Measurements from ENCODE around the gene CCDC102B.

Gene CCDC102B

GRCh38 chr18:68854786-68855391, 57.0 kb downstream of the CCDC102B start:
- no peaks in the 10 kb centered on the region for H4K20me1 ChIP-seq (ENCODE audit: insufficient read depth)
- no peak overlapping the region for H2AFZ ChIP-seq (ENCODE audit: low read depth)
- H3K36me3 ChIP-seq (ENCODE audit: insufficient read depth) = no peaks in the 10 kb centered on the region
- H3K4me1 ChIP-seq (ENCODE audit: low read depth, poor library complexity, severe bottlenecking) = no peaks in the 10 kb centered on the region
- H3K4me3 ChIP-seq (IDR thresholded peaks at IDR 0.05; ENCODE audit: insufficient read depth, low read depth, low read length) = no peak overlapping the region
- no peaks in the 10 kb centered on the region for H3K79me2 ChIP-seq (ENCODE audit: insufficient read depth, low read depth)
- no peaks in the 10 kb centered on the region for H3K27me3 ChIP-seq (ENCODE audit: insufficient read depth, low read depth)
- no peak overlapping the region for H3K9ac ChIP-seq
- TF ChIP-seq, protein P1, sequence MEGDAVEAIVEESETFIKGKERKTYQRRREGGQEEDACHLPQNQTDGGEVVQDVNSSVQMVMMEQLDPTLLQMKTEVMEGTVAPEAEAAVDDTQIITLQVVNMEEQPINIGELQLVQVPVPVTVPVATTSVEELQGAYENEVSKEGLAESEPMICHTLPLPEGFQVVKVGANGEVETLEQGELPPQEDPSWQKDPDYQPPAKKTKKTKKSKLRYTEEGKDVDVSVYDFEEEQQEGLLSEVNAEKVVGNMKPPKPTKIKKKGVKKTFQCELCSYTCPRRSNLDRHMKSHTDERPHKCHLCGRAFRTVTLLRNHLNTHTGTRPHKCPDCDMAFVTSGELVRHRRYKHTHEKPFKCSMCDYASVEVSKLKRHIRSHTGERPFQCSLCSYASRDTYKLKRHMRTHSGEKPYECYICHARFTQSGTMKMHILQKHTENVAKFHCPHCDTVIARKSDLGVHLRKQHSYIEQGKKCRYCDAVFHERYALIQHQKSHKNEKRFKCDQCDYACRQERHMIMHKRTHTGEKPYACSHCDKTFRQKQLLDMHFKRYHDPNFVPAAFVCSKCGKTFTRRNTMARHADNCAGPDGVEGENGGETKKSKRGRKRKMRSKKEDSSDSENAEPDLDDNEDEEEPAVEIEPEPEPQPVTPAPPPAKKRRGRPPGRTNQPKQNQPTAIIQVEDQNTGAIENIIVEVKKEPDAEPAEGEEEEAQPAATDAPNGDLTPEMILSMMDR (conservative IDR thresholded peaks at IDR 0.05; ENCODE audit: low read depth, low read length) = no peak
- H3K27ac ChIP-seq = no peak overlapping the region
- no peak overlapping the region for H3K4me2 ChIP-seq

DNA sequence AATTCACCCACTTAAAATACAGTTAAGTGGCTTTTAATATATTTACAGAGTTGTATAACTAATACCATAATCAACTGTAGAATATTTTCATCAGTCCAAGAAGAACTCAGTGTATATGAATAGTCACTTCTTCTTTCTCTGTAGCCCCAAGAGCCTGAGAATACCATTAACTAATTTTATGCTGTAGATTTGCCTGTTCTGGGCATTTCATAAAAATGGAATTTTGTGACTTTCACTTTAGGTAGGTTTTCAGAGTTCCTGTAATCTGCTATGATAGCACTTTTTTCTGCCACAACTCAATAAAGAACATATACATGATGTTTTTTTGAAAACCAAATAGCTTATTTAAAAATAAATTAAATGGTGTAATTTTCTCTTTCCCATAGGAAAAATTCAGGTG, 57.6 kb downstream of the CCDC102B start:
- Histone ChIP-seq H3K9ac (no peak overlapping the region), H3K36me3 (ENCODE audit: insufficient read depth) (no peaks in the 10 kb centered on the region), H3K27me3 (ENCODE audit: insufficient read depth, low read depth) (no peaks in the 10 kb centered on the region), H3K4me1 (ENCODE audit: low read depth, poor library complexity, severe bottlenecking) (no peaks in the 10 kb centered on the region), H3K27ac (no peak overlapping the region), H3K79me2 (ENCODE audit: insufficient read depth, low read depth) (no peaks in the 10 kb centered on the region), H3K4me2 (no peak overlapping the region), H2AFZ (ENCODE audit: low read depth) (no peak overlapping the region), H3K4me3 (IDR thresholded peaks at IDR 0.05; ENCODE audit: insufficient read depth, low read depth, low read length) (no peak overlapping the region), H4K20me1 (ENCODE audit: insufficient read depth) (no peaks in the 10 kb centered on the region)
- TF ChIP-seq, protein P1 (conservative IDR thresholded peaks at IDR 0.05; ENCODE audit: low read depth, low read length) = no peak

DNA sequence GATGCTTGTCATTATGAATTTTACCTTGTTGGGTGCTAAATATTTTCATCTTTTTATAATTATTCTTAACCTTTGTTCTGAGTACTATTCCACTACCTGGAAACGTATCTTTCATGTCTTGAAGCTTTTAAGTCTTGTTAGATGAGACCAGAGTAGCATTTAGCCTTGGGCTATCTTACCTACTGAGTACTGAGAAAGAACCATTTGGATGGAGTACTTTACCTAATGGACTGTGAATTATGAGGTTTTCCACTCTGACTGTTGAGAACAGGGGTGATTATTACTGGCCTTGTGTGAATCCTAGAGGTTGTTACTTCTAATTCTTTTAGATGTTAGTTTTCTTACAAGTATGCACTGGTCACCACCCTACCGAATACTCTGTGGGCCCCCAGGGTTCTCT, 63.5 kb downstream of the CCDC102B start:
- no peaks in the 10 kb centered on the region for H3K27me3 ChIP-seq (ENCODE audit: insufficient read depth, low read depth)
- H2AFZ ChIP-seq (ENCODE audit: low read depth) = no peak overlapping the region
- no peak overlapping the region for H3K4me3 ChIP-seq (IDR thresholded peaks at IDR 0.05; ENCODE audit: insufficient read depth, low read depth, low read length)
- no peaks in the 10 kb centered on the region for H3K36me3 ChIP-seq (ENCODE audit: insufficient read depth)
- H3K4me2 ChIP-seq = no peak overlapping the region
- H3K4me1 ChIP-seq (ENCODE audit: low read depth, poor library complexity, severe bottlenecking) = no peaks in the 10 kb centered on the region
- H3K9ac ChIP-seq = no peak overlapping the region
- H4K20me1 ChIP-seq (ENCODE audit: insufficient read depth) = no peaks in the 10 kb centered on the region
- no peak overlapping the region for H3K27ac ChIP-seq
- TF ChIP-seq, protein P1 (conservative IDR thresholded peaks at IDR 0.05; ENCODE audit: low read depth, low read length) = no peak
- no peaks in the 10 kb centered on the region for H3K79me2 ChIP-seq (ENCODE audit: insufficient read depth, low read depth)

DNA sequence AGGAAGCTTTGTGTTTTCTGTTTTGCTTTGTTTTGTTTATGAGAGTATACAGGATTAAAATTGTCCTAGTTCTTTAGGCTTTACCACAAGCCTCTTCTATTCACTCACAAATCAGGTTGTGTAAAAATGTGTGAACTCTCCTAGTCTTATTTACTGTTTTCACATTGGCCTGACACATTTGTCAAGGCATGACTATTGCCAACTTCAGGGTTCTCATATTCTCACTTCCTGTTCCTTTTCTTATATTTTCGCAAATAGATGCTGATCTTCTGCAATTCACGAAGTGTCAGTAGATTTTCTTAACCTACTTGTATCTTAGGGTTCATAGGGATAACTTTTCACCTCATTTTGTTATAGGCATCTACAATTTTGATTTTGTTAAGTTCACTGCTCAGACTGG, 67.1 kb downstream of the CCDC102B start:
- Histone ChIP-seq H3K4me2 (no peak overlapping the region), H3K36me3 (ENCODE audit: insufficient read depth) (no peaks in the 10 kb centered on the region), H3K79me2 (ENCODE audit: insufficient read depth, low read depth) (no peaks in the 10 kb centered on the region), H3K9ac (no peak overlapping the region), H2AFZ (ENCODE audit: low read depth) (no peak overlapping the region), H4K20me1 (ENCODE audit: insufficient read depth) (no peaks in the 10 kb centered on the region), H3K27ac (no peak overlapping the region), H3K4me1 (ENCODE audit: low read depth, poor library complexity, severe bottlenecking) (no peaks in the 10 kb centered on the region), H3K27me3 (ENCODE audit: insufficient read depth, low read depth) (no peaks in the 10 kb centered on the region), H3K4me3 (IDR thresholded peaks at IDR 0.05; ENCODE audit: insufficient read depth, low read depth, low read length) (no peak overlapping the region)
- TF ChIP-seq, protein P1 (conservative IDR thresholded peaks at IDR 0.05; ENCODE audit: low read depth, low read length) = no peak

Data from KMS-11 (cell line).